Stimulated activated CD4-positive, alpha-beta T cell treated with anti-CD3 and anti-CD28 coated beads, Interleukin-12 subunit alpha, Interleukin-12 subunit beta, amount 100 ng/mL, for 4 hours (primary cell): ENCODE measurements around the gene GNB1L.

Experiments
- DNase-seq: peaks from one replicate; pipeline ENCODE4 v3.0.0-alpha.2; 2020

The GNB1L gene

GRCh38 chr22:19821523-19822300, 33.0 kb downstream of the GNB1L start:
- no peak for DNase-seq

DNA sequence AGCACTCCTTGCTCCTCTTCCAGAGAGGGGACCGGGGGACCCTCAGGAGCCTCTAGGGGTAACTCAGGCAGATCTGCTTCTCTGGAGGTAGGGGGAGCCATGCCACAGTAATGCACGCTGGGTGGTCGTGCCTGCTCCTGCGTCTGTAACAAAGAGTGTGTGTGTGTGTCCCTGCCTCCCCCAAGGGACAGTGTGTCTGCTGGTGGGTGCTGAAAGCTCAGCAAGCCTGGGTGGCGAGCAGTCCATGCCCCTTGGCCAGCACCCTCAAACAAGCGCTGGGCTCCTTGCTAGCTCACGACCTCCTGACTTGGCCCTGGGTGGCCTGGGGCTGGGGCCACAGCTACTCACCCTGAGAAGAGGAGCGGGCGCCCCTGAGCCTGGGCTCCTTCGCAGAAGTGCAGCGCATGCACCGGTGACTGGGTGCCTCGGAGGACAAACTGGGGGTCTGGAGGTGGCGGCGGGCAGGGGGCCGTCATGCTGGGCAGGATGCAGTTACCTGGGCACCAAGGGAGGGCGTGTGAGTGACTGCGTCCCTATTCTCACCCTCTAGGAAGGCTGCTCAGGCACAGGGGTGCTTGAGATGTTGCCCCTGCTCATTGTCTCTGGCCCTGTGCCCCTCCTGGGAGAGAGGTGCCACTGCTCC, 33.7 kb downstream of the GNB1L start:
- DNase-seq, result no peak

- no peak for DNase-seq
These were observed 34.5 kb downstream of the GNB1L start for GRCh38 chr22:19819911-19820879.

DNA sequence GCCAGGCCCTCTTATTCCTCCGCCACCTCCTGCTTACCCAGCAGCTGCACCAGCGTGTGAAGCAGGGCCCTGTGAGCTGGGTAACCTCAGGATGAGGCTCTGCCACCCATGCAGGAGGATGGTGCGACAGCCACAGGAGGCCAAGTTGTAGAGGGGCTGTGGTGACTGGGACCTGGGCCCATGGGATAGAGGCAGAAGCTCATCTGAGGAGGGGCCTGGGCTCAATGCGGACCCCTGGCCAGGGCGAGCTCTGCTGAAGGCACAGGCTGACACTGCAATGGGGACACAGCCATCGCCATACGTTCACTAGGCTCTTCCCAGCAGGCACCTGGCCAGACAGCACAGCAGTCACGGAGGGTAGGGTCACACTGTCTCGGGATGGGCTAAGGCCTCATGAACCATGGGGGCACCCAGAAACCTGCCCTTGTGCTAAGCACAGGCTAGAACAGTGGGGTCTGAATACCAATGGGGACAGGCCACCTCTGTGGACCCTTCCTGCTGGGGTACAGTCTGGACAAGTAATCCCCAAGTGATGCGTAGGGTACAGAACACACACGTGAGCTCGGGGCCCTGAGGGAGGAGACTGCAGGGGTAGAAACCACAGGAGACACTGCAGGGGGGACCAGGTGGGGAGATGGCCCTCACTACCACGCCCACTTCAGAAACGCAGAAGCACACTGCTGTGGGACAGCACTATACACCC, 35.3 kb downstream of the GNB1L start:
- DNase-seq, result no peak

DNA sequence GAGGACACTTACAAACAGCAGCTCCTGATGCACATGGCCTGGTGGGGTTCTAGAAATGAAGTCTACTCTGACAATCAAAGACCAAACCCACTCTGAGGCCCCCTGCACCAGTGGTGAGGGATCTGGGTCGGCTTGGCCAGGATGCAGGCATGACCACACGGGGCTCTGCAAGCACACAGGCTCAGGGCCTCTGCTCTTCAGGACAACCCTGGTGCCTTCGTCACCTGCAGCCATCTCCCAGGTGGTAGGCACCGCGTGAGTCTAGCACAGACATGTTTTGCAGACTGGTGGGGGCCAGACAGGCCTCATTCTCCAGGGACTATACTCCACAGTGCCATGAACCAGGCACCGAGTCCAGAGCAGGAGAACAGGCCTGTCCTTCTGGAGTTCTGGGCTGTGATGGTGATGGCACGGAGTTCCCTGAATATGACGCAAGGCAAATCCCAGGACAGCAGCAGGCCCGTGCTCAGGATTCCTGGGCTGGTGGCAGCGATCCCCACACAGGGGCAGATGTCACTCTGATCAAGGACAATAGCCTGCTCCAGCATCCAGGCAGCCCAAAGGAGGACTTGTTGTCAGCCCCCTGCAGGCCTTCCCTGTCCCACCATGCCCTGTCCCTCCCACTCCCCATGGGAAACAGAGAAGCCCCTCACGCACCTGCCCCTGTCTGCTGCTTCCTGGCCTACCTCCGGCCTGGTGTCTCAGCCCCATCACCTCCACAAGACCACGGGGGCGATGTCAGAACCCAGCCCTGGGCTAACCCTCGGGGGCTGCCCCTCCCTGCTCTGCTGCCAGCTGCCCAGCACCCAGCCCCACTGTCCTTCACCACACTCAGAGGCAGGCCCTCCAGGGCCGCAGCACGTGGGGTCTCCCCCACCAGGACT, 36.1 kb downstream of the GNB1L start:
- DNase-seq, result no peak

- no peak for DNase-seq
These were observed 38.1 kb downstream of the GNB1L start for GRCh38 chr22:19816372-19817119.

DNA sequence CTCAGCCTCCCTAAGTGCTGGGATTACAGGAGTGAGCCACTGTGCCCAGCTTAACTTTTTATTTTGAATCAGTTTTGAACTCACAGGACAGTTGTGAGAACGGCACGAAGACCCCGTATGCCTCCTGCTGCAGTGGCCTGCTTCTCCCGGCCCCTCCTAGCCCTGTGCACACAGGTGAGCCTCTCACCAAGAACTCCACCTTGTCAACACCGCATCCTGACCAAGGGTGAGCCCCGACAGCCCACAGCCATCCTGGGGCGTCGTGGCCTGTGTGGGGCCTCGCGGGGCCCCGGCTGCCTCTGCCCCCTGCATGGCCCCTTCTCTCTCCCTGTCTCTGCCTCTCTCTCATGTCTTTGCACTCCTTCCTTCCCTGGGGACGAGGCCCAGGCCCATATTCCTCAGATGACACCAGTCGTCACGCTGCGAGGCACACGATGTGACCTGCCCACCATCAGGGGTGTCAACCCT, 38.8 kb downstream of the GNB1L start:
- no peak for DNase-seq

GRCh38 chr22:19815093-19815822, 39.4 kb downstream of the GNB1L start:
- no peak for DNase-seq

DNA sequence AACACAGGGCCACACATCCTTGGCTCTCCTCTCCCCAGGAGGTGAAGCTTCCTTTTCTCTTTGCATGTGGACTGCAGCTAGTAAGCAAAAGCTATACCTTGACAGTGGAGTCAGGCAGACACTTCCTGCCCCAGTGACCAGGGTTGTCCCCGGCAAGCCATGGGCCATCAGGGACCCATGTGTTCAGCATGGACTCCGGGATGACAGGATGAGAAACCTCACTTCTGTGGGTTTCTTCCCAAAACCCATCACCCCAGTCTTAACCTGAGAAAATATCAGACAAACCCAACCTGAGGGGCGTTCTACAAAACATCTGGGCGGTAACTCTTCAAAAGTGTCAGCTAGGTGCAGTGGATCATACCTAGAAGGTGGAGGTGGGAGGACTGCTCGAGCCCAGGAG, 40.2 kb downstream of the GNB1L start:
- DNase-seq, result no peak

- no peak for DNase-seq
These were observed 41.8 kb downstream of the GNB1L start for GRCh38 chr22:19812910-19813309.

- no peak for DNase-seq
These were observed 42.6 kb downstream of the GNB1L start for GRCh38 chr22:19811811-19812771.

GRCh38 chr22:19811211-19811621, 43.5 kb downstream of the GNB1L start:
- DNase-seq, result no peak

- DNase-seq, result no peak
These were observed 44.1 kb downstream of the GNB1L start for GRCh38 chr22:19810381-19811201.

DNA sequence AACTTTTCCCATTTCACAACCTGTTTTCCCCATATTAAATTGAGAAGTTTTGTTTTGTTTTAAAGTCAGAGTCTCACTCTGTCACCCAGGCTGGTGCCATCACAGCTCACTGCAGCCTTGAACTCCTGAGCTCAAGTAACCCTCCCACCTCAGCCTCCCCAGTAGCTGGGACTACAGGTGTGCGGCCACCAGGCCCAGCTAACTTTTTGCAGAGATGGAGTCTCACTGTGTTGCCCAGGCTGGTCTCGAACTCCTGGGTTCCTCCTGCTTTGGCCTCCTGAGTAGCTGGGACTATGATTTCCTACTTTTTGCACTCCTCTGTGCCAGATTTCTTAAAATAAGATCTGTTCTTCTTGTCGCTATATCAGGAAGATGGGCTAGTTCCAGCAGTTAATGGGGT, 44.9 kb downstream of the GNB1L start:
- no peak for DNase-seq

GRCh38 chr22:19808873-19809478, 45.7 kb downstream of the GNB1L start:
- DNase-seq, result no peak

DNA sequence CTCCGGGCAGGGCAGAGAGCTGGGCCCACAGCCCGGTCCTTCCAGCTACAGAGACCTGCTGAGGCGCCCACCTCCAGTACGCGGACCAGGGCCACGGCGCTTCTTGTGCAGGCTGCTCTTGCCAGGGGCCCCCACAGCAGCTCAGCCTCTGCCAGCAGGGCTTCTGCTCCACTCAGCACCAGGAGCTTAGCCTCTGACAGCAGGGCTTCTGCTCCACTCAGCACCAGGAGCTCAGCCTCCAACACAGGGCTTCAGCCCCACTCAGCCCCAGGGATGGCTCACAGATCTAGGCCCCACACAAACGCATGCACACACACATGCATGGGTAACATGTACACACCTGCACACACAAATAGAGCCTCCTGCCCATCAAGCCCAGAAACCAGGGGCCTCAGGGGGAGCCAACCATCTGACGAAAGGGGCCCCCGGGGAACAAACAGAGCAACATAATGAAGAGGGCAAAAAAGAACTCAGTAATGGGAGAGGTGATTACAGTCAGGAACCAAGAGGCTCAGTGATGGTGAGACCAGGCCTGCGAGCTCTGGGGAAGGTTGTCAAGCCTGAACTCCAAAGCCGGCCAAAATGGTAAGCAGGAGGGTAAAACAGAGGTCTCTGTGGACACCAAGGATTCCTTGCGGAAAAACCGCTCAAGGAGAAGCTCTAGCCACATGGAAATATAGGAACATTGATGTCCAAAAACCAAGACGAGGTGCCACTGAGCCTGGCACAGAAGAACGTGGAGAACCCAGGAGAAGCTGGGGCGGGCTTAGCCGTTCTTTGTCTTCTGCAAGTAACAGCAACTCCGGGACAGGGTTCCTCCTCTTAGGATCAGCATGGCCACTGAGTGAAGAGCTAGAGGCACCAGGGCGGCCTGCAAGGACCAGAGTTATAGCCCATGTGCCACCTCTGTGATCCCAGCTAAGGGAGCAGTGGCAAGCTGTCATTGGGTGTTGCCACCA, 46.5 kb downstream of the GNB1L start:
- no peak for DNase-seq
